Loucy (cell line): Measurements from ENCODE around the gene ZBTB48.

ENCODE experiments used
- H2AFZ ChIP-seq: fragments of 200-600 bp; sonication (generic); 2 replicates; pipeline ENCODE4 v1.6.0; 2016; ENCODE audit warnings: antibody characterized with exemption, mild to moderate bottlenecking, low read length, moderate library complexity
- H3F3A ChIP-seq: fragments of 200-600 bp; 2 replicates; pipeline ENCODE4 v1.6.0; 2016; ENCODE audit warnings: antibody characterized with exemption, low read depth, mild to moderate bottlenecking
- H3K27me3 ChIP-seq: fragments of 200-600 bp; sonication (generic); 2 replicates; pipeline ENCODE4 v1.6.1; 2014; ENCODE audit warnings: low read length, mild to moderate bottlenecking; ENCODE audit not compliant: insufficient read depth, poor library complexity, severe bottlenecking
- H3K36me3 ChIP-seq: fragments of 200-600 bp; sonication (generic); 2 replicates; pipeline ENCODE4 v1.6.1; 2016; ENCODE audit warnings: low read length; ENCODE audit not compliant: insufficient read depth
- H3K4me1 ChIP-seq: fragments of 200-600 bp; sonication (generic); 2 replicates; pipeline ENCODE4 v1.5.1; 2014; ENCODE audit warnings: low read length, mild to moderate bottlenecking; ENCODE audit not compliant: insufficient read depth, poor library complexity, severe bottlenecking
- H3K4me2 ChIP-seq: fragments of 200-600 bp; sonication (generic); 2 replicates; pipeline ENCODE4 v1.6.0; 2014; ENCODE audit warnings: antibody characterized with exemption, low read length, low read depth, mild to moderate bottlenecking; ENCODE audit not compliant: poor library complexity, severe bottlenecking
- H3K4me3 ChIP-seq: fragments of 200-600 bp; sonication (generic); 2 replicates; pipeline ENCODE4 v1.5.1; 2014; ENCODE audit warnings: low read length, mild to moderate bottlenecking, mixed read lengths; ENCODE audit not compliant: poor library complexity, severe bottlenecking
- H3K79me2 ChIP-seq: fragments of 200-600 bp; sonication (generic); 2 replicates; pipeline ENCODE4 v1.6.1; 2014; ENCODE audit warnings: low read length; ENCODE audit not compliant: insufficient read depth
- H3K9ac ChIP-seq: fragments of 200-600 bp; sonication (generic); 2 replicates; pipeline ENCODE4 v1.6.0; 2014; ENCODE audit warnings: mild to moderate bottlenecking, low read depth, low read length, moderate library complexity; ENCODE audit not compliant: poor library complexity, severe bottlenecking
- H3K9me2 ChIP-seq: fragments of 200-600 bp; sonication (generic); replicated peaks from 2 replicates; pipeline ENCODE4 v1.6.1; 2016; ENCODE audit warnings: low read depth, low read length, mixed read lengths
- H3K9me3 ChIP-seq: fragments of 200-600 bp; sonication (generic); 2 replicates; pipeline ENCODE4 v1.6.1; 2014; ENCODE audit warnings: mild to moderate bottlenecking, antibody characterized with exemption, low read length, low read depth; ENCODE audit not compliant: insufficient read depth
- H4K20me1 ChIP-seq: fragments of 200-600 bp; sonication (generic); 2 replicates; pipeline ENCODE4 v1.6.0; 2014; ENCODE audit warnings: antibody characterized with exemption, low read length, mild to moderate bottlenecking; ENCODE audit not compliant: insufficient read depth, poor library complexity, severe bottlenecking
- EZH2phosphoT487 ChIP-seq: fragments of 200-600 bp; IDR thresholded peaks from 2 replicates; pipeline ENCODE4 v1.6.1; 2018; ENCODE audit warnings: antibody characterized with exemption, mild to moderate bottlenecking, moderate library complexity, borderline replicate concordance
- TF ChIP-seq, protein P1 (sequence below): fragments of 200-600 bp; sonication (generic); conservative IDR thresholded peaks from 2 replicates; pipeline ENCODE4 v1.5.1; 2014; ENCODE audit warnings: mild to moderate bottlenecking, antibody characterized with exemption, low read length

Gene ZBTB48

GRCh38 chr1:6630027-6630426, 50.2 kb downstream of the ZBTB48 start:
- Histone ChIP-seq H3K79me2 (peaks cover 36% of the 10 kb centered on the region), H3K9me3 (no peaks in the 10 kb centered on the region), H2AFZ (no peak overlapping the region), H3K4me2 (no peak overlapping the region), H3K9ac (no peak overlapping the region), H3K4me1 (peaks cover 22% of the 10 kb centered on the region), H3K4me3 (no peak overlapping the region), H3K36me3 (peaks cover 36% of the 10 kb centered on the region; the same call in 1 of the 2 replicates), H3K9me2 (no peaks in the 10 kb centered on the region), H3K27me3 (no peaks in the 10 kb centered on the region), H3F3A (no peaks in the 10 kb centered on the region), H4K20me1 (peaks cover 6% of the 10 kb centered on the region)
- TF ChIP-seq, protein P1, sequence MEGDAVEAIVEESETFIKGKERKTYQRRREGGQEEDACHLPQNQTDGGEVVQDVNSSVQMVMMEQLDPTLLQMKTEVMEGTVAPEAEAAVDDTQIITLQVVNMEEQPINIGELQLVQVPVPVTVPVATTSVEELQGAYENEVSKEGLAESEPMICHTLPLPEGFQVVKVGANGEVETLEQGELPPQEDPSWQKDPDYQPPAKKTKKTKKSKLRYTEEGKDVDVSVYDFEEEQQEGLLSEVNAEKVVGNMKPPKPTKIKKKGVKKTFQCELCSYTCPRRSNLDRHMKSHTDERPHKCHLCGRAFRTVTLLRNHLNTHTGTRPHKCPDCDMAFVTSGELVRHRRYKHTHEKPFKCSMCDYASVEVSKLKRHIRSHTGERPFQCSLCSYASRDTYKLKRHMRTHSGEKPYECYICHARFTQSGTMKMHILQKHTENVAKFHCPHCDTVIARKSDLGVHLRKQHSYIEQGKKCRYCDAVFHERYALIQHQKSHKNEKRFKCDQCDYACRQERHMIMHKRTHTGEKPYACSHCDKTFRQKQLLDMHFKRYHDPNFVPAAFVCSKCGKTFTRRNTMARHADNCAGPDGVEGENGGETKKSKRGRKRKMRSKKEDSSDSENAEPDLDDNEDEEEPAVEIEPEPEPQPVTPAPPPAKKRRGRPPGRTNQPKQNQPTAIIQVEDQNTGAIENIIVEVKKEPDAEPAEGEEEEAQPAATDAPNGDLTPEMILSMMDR, result no peak
- no peak for TF ChIP-seq EZH2phosphoT487

- TF ChIP-seq EZH2phosphoT487, result no peak
- TF ChIP-seq, protein P1, result no peak
- no peaks in the 10 kb centered on the region for H3K9me2 ChIP-seq
- H3K27me3 ChIP-seq, result no peaks in the 10 kb centered on the region
- H4K20me1 ChIP-seq, result peaks cover 4% of the 10 kb centered on the region
- H3K4me3 ChIP-seq, result no peak overlapping the region
- peaks cover 16% of the 10 kb centered on the region for H3K4me1 ChIP-seq
- peaks cover 43% of the 10 kb centered on the region; the same call in 1 of the 2 replicates for H3K36me3 ChIP-seq
- no peaks in the 10 kb centered on the region for H3K9me3 ChIP-seq
- no peaks in the 10 kb centered on the region for H3F3A ChIP-seq
- no peak overlapping the region for H2AFZ ChIP-seq
- peaks cover 26% of the 10 kb centered on the region for H3K79me2 ChIP-seq
- H3K9ac ChIP-seq, result no peak overlapping the region
- H3K4me2 ChIP-seq, result no peak overlapping the region
Observed at GRCh38 chr1:6631058-6631457, 51.3 kb downstream of the ZBTB48 start.

DNA sequence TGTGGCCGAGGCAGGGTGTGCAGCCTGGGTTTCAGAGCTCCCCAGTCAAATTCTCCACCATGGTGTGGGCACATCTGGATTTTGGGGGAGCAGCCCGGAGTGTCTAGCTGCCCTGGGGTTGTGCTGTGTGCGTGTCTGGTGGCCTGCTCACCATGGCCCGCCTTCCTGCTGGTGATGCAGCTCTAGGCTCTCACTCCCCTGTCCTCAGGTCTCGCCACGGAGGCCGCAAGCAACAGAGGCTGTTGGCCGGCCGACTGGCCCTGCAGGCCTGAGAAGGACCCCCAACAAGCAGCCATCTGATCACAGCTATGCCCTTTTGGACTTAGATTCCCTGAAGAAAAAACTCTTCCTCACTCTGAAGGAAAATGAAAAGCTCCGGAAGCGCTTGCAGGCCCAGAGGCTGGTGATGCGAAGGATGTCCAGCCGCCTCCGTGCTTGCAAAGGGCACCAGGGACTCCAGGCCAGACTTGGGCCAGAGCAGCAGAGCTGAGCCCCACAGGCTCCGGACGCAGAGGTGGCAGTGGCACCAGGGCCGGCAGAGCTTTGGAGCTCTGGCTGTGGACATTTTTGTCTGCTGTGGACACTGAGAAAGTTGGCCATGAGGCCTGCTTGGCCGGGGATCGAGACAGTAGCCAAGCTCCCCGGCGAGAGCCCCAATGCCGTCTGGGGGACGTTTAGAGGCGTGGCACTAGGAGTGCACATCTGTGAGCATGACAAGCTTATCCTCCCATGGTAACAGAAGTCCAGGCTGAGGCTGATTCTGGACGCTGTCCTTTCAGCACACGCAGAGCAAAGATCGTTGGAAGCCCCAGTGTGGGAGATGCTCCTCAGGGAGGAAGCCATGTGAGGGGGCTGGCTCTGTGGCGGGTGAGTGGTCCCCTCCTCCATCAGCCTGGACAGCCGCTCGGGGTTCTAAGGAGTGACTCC, 53.1 kb downstream of the ZBTB48 start:
- Histone ChIP-seq H3K27me3 (no peaks in the 10 kb centered on the region), H3K4me1 (peaks cover 4% of the 10 kb centered on the region), H3K9me3 (no peaks in the 10 kb centered on the region), H4K20me1 (no peaks in the 10 kb centered on the region), H3F3A (no peaks in the 10 kb centered on the region), H3K9ac (no peak overlapping the region), H3K4me3 (no peak overlapping the region), H3K9me2 (no peaks in the 10 kb centered on the region), H3K4me2 (no peak overlapping the region), H3K79me2 (peaks cover 8% of the 10 kb centered on the region; the same call in 1 of the 2 replicates), H2AFZ (no peak overlapping the region), H3K36me3 (peaks cover 61% of the 10 kb centered on the region; the same call in 1 of the 2 replicates)
- no peak for TF ChIP-seq EZH2phosphoT487
- TF ChIP-seq, protein P1, result no peak
